ENCODE measurements around the gene METTL16. TPM values are rescaled to one million over a fixed set of nuclear protein-coding genes. Genes with fewer than 3 reads are reported as not detected.
A peak's percentile ranks its signal among the peaks of the same experiment; 100 is the strongest.

METTL16 gene
- total and polyA plus RNA-seq, 9 of the 15 experiments (the other 6 are each of a cell fraction or from before 2014, with no cell fraction given) = 12.1 to 30.5 (median 19.8) TPM

GRCh38 chr17:2542456-2542855, 30.8 kb upstream of the METTL16 start:
- in situ Hi-C loops (cut with MboI) = no loop called here
- no peaks in the 10 kb centered on the region for H4K20me1 ChIP-seq (replicated peaks; ENCODE audit: control insufficient read depth, insufficient read depth, low read length)
- ATAC-seq (peak; percentile 73), DNase-seq (ENCODE audit: extremely low read depth in 1 of 4, low spot score in 3 of 4) (peak in 2 of 4 experiments; percentile 17 to 31), FAIRE-seq (no peak)
- H3K79me2 ChIP-seq (ENCODE audit: control insufficient read depth, insufficient read depth, low read length) = no peaks in the 10 kb centered on the region
- peak overlapping the region in 1 of 2 experiments; percentile 35; a peak in 1 of 4 replicates for H3K9ac ChIP-seq (ENCODE audit: insufficient read depth in 1 of 2, low read depth in 2 of 2, low read length in 2 of 2)
- H2AFZ ChIP-seq (ENCODE audit: low read depth, low read length) = peak overlapping the region; percentile 72
- no peaks in the 10 kb centered on the region for H3K36me3 ChIP-seq (ENCODE audit: control insufficient read depth, insufficient read depth, low read length)
- H3K9me3 ChIP-seq (replicated peaks; ENCODE audit: control insufficient read depth, insufficient read depth, low read depth, low read length) = no peaks in the 10 kb centered on the region
- no peaks in the 10 kb centered on the region for H3K9me1 ChIP-seq (ENCODE audit: control insufficient read depth, insufficient read depth, low read length)
- CTCF ChIA-PET (ENCODE audit: low intra/inter-chr PET ratio) = no interaction called here
- peaks cover 5 to 6% of the 10 kb centered on the region in 2 experiments; a peak in 3 of 5 replicates for H3K4me1 ChIP-seq (replicated peaks in 1 of 2; ENCODE audit: control insufficient read depth in 2 of 2, insufficient read depth in 2 of 2, low read length in 2 of 2)
- intact Hi-C loops (cut with micrococcal nuclease) = no loop called here
- POLR2A ChIA-PET = interaction anchor here (1.6 kb wide), 1 partner anchor 11 kb away, joined by 5 read pairs; no protein-coding TSS in a partner anchor
- no peak overlapping the region for H3K27ac ChIP-seq (ENCODE audit: extremely low read depth, low read depth, low read length)
- WGBS (ENCODE audit: insufficient coverage, low coverage, missing lambda C conversion rate) = 0% methylated on average over 6 of the region's 7 CpGs
- no peak overlapping the region for H3K4me3 ChIP-seq
- peak overlapping the region; percentile 70 for H3K4me2 ChIP-seq (ENCODE audit: insufficient read depth, low read length)
- BruUV-seq (replicated peaks) = no TSS peak
- no peaks in the 10 kb centered on the region for H3K27me3 ChIP-seq (ENCODE audit: control insufficient read depth in 2 of 2, insufficient read depth in 2 of 2, low read length in 2 of 2)
- TF ChIP-seq ZNF12 (CRISPR knock-in tag; IDR thresholded peaks at IDR 0.05) = no peak
- TF ChIP-seq MEIS2 (IDR thresholded peaks at IDR 0.05; ENCODE audit: partially characterized antibody) = peak; percentile 39
- no peak for TF ChIP-seq NR2C2 (CRISPR knock-in tag; IDR thresholded peaks at IDR 0.05)
- TF ChIP-seq NR2C2 (tag; IDR thresholded peaks at IDR 0.05) = 0 out of 2 replicates have a peak, but pooled peaks have one; percentile 23
- 0 out of 2 replicates have a peak, but pooled peaks have one; percentile 5 for TF ChIP-seq MAFF (IDR thresholded peaks at IDR 0.05; ENCODE audit: low read length)
- TF ChIP-seq PRDM10 (IDR thresholded peaks at IDR 0.05; ENCODE audit: partially characterized antibody) = peak; percentile 18
- TF ChIP-seq PBX2 (CRISPR knock-in tag; IDR thresholded peaks at IDR 0.05; ENCODE audit: low read depth) = no peak
- TF ChIP-seq PBX2 (tag; conservative IDR thresholded peaks at IDR 0.05; ENCODE audit: low read depth) = peak; percentile 55
- TF ChIP-seq C11orf30 (IDR thresholded peaks at IDR 0.05; ENCODE audit: low read depth) = peak; percentile 46; the same call in 1 of the 2 replicates
- no peak for TF ChIP-seq MECOM (CRISPR knock-in tag; IDR thresholded peaks at IDR 0.05)
- no peak for TF ChIP-seq SMC3 (conservative IDR thresholded peaks at IDR 0.05; ENCODE audit: insufficient read depth, low read depth, low read length)
- TF ChIP-seq CREB5 (CRISPR knock-in tag; IDR thresholded peaks at IDR 0.05) = no peak
- TF ChIP-seq ZNF707 (CRISPR knock-in tag; conservative IDR thresholded peaks at IDR 0.05) = no peak
- TF ChIP-seq VEZF1 (CRISPR knock-in tag; IDR thresholded peaks at IDR 0.05) = peak; percentile 13; the same call in 1 of the 2 replicates

All from K562 (cell line).